Fibroblast of skin of back (primary cell): ENCODE results near the gene TRAP1.

Experiments used
- DNase-seq: peaks from one replicate; pipeline ENCODE4 v3.0.0-alpha.2; 2013

TRAP1 gene

GRCh38 chr16:3646348-3646920 lies 70.9 kb downstream of the TRAP1 start:
- DNase-seq: no peak

- DNase-seq: peak; percentile 40
Measured at GRCh38 chr16:3645504-3646347, 71.6 kb downstream of the TRAP1 start.

- no peak for DNase-seq
Measured at GRCh38 chr16:3645108-3645503, 72.2 kb downstream of the TRAP1 start.

GRCh38 chr16:3643095-3643730 lies 74.1 kb downstream of the TRAP1 start:
- no peak for DNase-seq

- DNase-seq: peak; percentile 21
Measured at GRCh38 chr16:3642397-3643094, 74.8 kb downstream of the TRAP1 start.

- no peak for DNase-seq
Measured at GRCh38 chr16:3641801-3642396, 75.4 kb downstream of the TRAP1 start.

- DNase-seq: no peak
Measured at GRCh38 chr16:3640632-3641501, 76.5 kb downstream of the TRAP1 start.

- no peak for DNase-seq
Measured at GRCh38 chr16:3640207-3640606, 77.1 kb downstream of the TRAP1 start.

- no peak for DNase-seq
Measured at GRCh38 chr16:3638916-3639644, 78.2 kb downstream of the TRAP1 start.

GRCh38 chr16:3637371-3637923 lies 79.9 kb downstream of the TRAP1 start:
- DNase-seq: peak; percentile 34

- DNase-seq: no peak
Measured at GRCh38 chr16:3625911-3626732, 91.2 kb downstream of the TRAP1 start.

GRCh38 chr16:3625331-3625730 lies 92.0 kb downstream of the TRAP1 start:
- DNase-seq: no peak

GRCh38 chr16:3623642-3624041 lies 93.7 kb downstream of the TRAP1 start:
- no peak for DNase-seq

GRCh38 chr16:3618769-3619141 lies 98.6 kb downstream of the TRAP1 start:
- DNase-seq: no peak

GRCh38 chr16:3612510-3613466 lies 104.5 kb downstream of the TRAP1 start:
- DNase-seq: no peak

- peak; percentile 90 for DNase-seq
Measured at GRCh38 chr16:3611146-3611975, 106.0 kb downstream of the TRAP1 start, which contains the start of gene SLX4. SLX4 (minus strand) TSS chr16:3611606; CDS start chr16:3608964, 2,642 bp downstream.

- no peak for DNase-seq
Measured at GRCh38 chr16:3610698-3611145, 106.6 kb downstream of the TRAP1 start.
